ENCODE measurements around the gene SH3BGR.
A peak's percentile ranks its signal among the peaks of the same experiment; 100 is the strongest.

SH3BGR gene

DNA sequence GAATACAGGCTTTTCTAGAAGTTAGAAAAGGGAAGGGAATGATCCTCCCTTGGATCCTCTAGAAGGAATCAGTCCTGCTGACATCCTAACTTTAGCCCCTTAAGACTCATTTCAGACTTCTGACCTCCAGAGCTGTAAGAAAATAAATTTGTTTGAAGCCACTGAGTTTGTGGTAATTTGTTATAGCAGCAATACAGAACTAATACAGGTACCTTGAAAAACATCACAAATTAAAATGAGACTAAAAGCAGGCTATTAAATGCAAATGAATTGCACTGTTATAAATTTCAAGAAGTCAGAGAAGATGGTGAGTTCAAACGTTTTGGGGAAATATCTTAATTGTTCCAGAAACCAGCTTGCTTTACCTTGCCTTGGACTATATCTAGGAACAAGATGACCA is 12.5 kb upstream of the SH3BGR start:
- Histone ChIP-seq H3K4me1 (ENCODE audit: insufficient read depth, low read length, poor library complexity, severe bottlenecking) (no peaks in the 10 kb centered on the region), H3K9me3 (ENCODE audit: insufficient read depth, low read depth, low read length) (no peaks in the 10 kb centered on the region), H3K27me3 (ENCODE audit: insufficient read depth, low read length, poor library complexity, severe bottlenecking) (no peaks in the 10 kb centered on the region), H3K4me3 (ENCODE audit: low read length, poor library complexity, severe bottlenecking) (no peak overlapping the region), H3F3A (ENCODE audit: low read depth) (no peaks in the 10 kb centered on the region), H3K9me2 (replicated peaks; ENCODE audit: low read depth, low read length) (no peaks in the 10 kb centered on the region), H3K36me3 (ENCODE audit: insufficient read depth, low read length) (no peaks in the 10 kb centered on the region), H2AFZ (ENCODE audit: low read length) (no peak overlapping the region), H3K9ac (ENCODE audit: low read depth, low read length, poor library complexity, severe bottlenecking) (no peak overlapping the region), H3K4me2 (ENCODE audit: low read depth, low read length, poor library complexity, severe bottlenecking) (no peak overlapping the region), H3K79me2 (ENCODE audit: insufficient read depth, low read length) (no peaks in the 10 kb centered on the region), H4K20me1 (ENCODE audit: insufficient read depth, low read length, poor library complexity, severe bottlenecking) (no peaks in the 10 kb centered on the region)
- TF ChIP-seq EZH2phosphoT487 (IDR thresholded peaks at IDR 0.05; ENCODE audit: borderline replicate concordance), result no peak
- TF ChIP-seq, protein P1, sequence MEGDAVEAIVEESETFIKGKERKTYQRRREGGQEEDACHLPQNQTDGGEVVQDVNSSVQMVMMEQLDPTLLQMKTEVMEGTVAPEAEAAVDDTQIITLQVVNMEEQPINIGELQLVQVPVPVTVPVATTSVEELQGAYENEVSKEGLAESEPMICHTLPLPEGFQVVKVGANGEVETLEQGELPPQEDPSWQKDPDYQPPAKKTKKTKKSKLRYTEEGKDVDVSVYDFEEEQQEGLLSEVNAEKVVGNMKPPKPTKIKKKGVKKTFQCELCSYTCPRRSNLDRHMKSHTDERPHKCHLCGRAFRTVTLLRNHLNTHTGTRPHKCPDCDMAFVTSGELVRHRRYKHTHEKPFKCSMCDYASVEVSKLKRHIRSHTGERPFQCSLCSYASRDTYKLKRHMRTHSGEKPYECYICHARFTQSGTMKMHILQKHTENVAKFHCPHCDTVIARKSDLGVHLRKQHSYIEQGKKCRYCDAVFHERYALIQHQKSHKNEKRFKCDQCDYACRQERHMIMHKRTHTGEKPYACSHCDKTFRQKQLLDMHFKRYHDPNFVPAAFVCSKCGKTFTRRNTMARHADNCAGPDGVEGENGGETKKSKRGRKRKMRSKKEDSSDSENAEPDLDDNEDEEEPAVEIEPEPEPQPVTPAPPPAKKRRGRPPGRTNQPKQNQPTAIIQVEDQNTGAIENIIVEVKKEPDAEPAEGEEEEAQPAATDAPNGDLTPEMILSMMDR (conservative IDR thresholded peaks at IDR 0.05; ENCODE audit: low read length), result no peak

- H3K9me2 ChIP-seq (replicated peaks; ENCODE audit: low read depth, low read length), result no peaks in the 10 kb centered on the region
- no peaks in the 10 kb centered on the region for H3K27me3 ChIP-seq (ENCODE audit: insufficient read depth, low read length, poor library complexity, severe bottlenecking)
- peaks cover 17% of the 10 kb centered on the region for H3K4me1 ChIP-seq (ENCODE audit: insufficient read depth, low read length, poor library complexity, severe bottlenecking)
- H3K9me3 ChIP-seq (ENCODE audit: insufficient read depth, low read depth, low read length), result no peaks in the 10 kb centered on the region
- no peak overlapping the region for H3K9ac ChIP-seq (ENCODE audit: low read depth, low read length, poor library complexity, severe bottlenecking)
- TF ChIP-seq EZH2phosphoT487 (IDR thresholded peaks at IDR 0.05; ENCODE audit: borderline replicate concordance), result no peak
- TF ChIP-seq, protein P1 (conservative IDR thresholded peaks at IDR 0.05; ENCODE audit: low read length), result peak; percentile 87
- H2AFZ ChIP-seq (ENCODE audit: low read length), result no peak overlapping the region
- no peaks in the 10 kb centered on the region for H3K36me3 ChIP-seq (ENCODE audit: insufficient read depth, low read length)
- no peaks in the 10 kb centered on the region for H3F3A ChIP-seq (ENCODE audit: low read depth)
- no peaks in the 10 kb centered on the region for H4K20me1 ChIP-seq (ENCODE audit: insufficient read depth, low read length, poor library complexity, severe bottlenecking)
- no peak overlapping the region for H3K4me3 ChIP-seq (ENCODE audit: low read length, poor library complexity, severe bottlenecking)
- H3K79me2 ChIP-seq (ENCODE audit: insufficient read depth, low read length), result no peaks in the 10 kb centered on the region
- no peak overlapping the region for H3K4me2 ChIP-seq (ENCODE audit: low read depth, low read length, poor library complexity, severe bottlenecking)
Observed at GRCh38 chr21:39441502-39442475, 10.0 kb upstream of the SH3BGR start.

GRCh38 chr21:39444421-39445180 is 7.2 kb upstream of the SH3BGR start:
- Histone ChIP-seq H3K4me2 (ENCODE audit: low read depth, low read length, poor library complexity, severe bottlenecking) (peak overlapping the region; percentile 78), H3F3A (ENCODE audit: low read depth) (no peaks in the 10 kb centered on the region), H3K9me2 (replicated peaks; ENCODE audit: low read depth, low read length) (no peaks in the 10 kb centered on the region), H3K9me3 (ENCODE audit: insufficient read depth, low read depth, low read length) (no peaks in the 10 kb centered on the region), H3K79me2 (ENCODE audit: insufficient read depth, low read length) (no peaks in the 10 kb centered on the region), H3K27me3 (ENCODE audit: insufficient read depth, low read length, poor library complexity, severe bottlenecking) (peaks cover 8% of the 10 kb centered on the region), H4K20me1 (ENCODE audit: insufficient read depth, low read length, poor library complexity, severe bottlenecking) (no peaks in the 10 kb centered on the region), H2AFZ (ENCODE audit: low read length) (peak overlapping the region; percentile 97), H3K36me3 (ENCODE audit: insufficient read depth, low read length) (no peaks in the 10 kb centered on the region), H3K4me1 (ENCODE audit: insufficient read depth, low read length, poor library complexity, severe bottlenecking) (peaks cover 20% of the 10 kb centered on the region), H3K9ac (ENCODE audit: low read depth, low read length, poor library complexity, severe bottlenecking) (peak overlapping the region; percentile 77), H3K4me3 (ENCODE audit: low read length, poor library complexity, severe bottlenecking) (peak overlapping the region; percentile 79)
- TF ChIP-seq, protein P1 (conservative IDR thresholded peaks at IDR 0.05; ENCODE audit: low read length), result no peak
- no peak for TF ChIP-seq EZH2phosphoT487 (IDR thresholded peaks at IDR 0.05; ENCODE audit: borderline replicate concordance)
